K562 (cell line): ENCODE results near the gene SPHK2. TPM values are rescaled to one million over a fixed set of nuclear protein-coding genes. Genes with fewer than 3 reads are reported as not detected.
A peak's percentile ranks its signal among the peaks of the same experiment; 100 is the strongest.

Experiments
- CCAR2 ChIP-seq: fragments of 200-400 bp; formaldehyde crosslinking; IDR thresholded peaks from 2 replicates; pipeline ENCODE4 v1.6.1; 2017; ENCODE audit warnings: mild to moderate bottlenecking, low read depth, low read length
- FOS ChIP-seq: IDR thresholded peaks from 3 replicates; pipeline ENCODE4 v1.6.1; 2011; ENCODE audit not compliant: insufficient read length; ENCODE audit errors: extremely low read depth
- GABPA ChIP-seq: fragments of 200-800 bp; sonication (Bioruptor generic); conservative IDR thresholded peaks from 2 replicates; pipeline ENCODE4 v1.6.1; 2016; ENCODE audit warnings: low read depth, missing genetic modification characterization, missing compliant biosample characterization
- GMEB1 ChIP-seq: fragments of 250-450 bp; sonication (Bioruptor Pico); IDR thresholded peaks from 2 replicates; pipeline ENCODE4 v1.4.0; 2020; ENCODE audit warnings: mild to moderate bottlenecking
- GTF2B ChIP-seq: IDR thresholded peaks from 2 replicates; pipeline ENCODE4 v1.6.1; 2011; ENCODE audit not compliant: insufficient read length; ENCODE audit errors: extremely low read depth
- MGA ChIP-seq: fragments of 450-650 bp; IDR thresholded peaks from 2 replicates; pipeline ENCODE4 v1.6.1; 2016; ENCODE audit warnings: mild to moderate bottlenecking, moderate library complexity
- MTA2 ChIP-seq: fragments of 450-650 bp; IDR thresholded peaks from 2 replicates; pipeline ENCODE4 v1.6.1; 2016; ENCODE audit warnings: low read depth
- OTX1 ChIP-seq: fragments of 450-650 bp; formaldehyde crosslinking; IDR thresholded peaks from 2 replicates; pipeline ENCODE4 v1.4.0; 2022; ENCODE audit warnings: mild to moderate bottlenecking
- PTRF ChIP-seq: fragments of 450-650 bp; IDR thresholded peaks from 2 replicates; pipeline ENCODE4 v1.6.1; 2016; ENCODE audit warnings: mild to moderate bottlenecking, missing genetic modification characterization, missing compliant biosample characterization
- polyA plus RNA-seq, 8 experiments: library from polyadenylated mRNA; depleted of rRNA in 4 of 8; stranded (reverse) in 5 of 8; unstranded in 3 of 8; fragments of >200 nt; fragmentation: Nextera tagmentation in 2 of 8; fragmentation: Illumina TruSeq in 1 of 8; extraction: Ambion mirVana in 2 of 8; extraction: Trizol in 1 of 8; gene quantifications; 2 replicates each; pipeline versions ENCODE4 v1.2.1 to v1.2.3, GENCODE V29; 2011 to 2014; ENCODE audit warnings: inconsistent platforms in 1 of 8, missing spikeins in 1 of 8
- total RNA-seq, 7 experiments: library from RNA; depleted of rRNA in 6 of 7; stranded (reverse); fragments of >200 nt in 6 of 7; fragmentation: Illumina TruSeq in 2 of 7; extraction: Trizol in 2 of 7; gene quantifications; 2 replicates each; pipeline versions ENCODE4 v1.2.1 to v1.2.3, GENCODE V29; 2011 to 2021; ENCODE audit warnings: low replicate concordance in 1 of 7

The SPHK2 gene
- total and polyA plus RNA-seq, 9 of the 15 experiments (the other 6 are each of a cell fraction or from before 2014, with no cell fraction given): 0.10 to 15.2 (median 2.9) TPM

- peak; percentile 31; the same call in 1 of the 2 replicates for TF ChIP-seq MTA2
- TF ChIP-seq GMEB1: no peak
- no peak for TF ChIP-seq CCAR2
- TF ChIP-seq GABPA: no peak
- TF ChIP-seq GTF2B: no peak
- TF ChIP-seq OTX1 (CRISPR knock-in tag): no peak
- TF ChIP-seq PTRF: peak; percentile 58; the same call in 1 of the 2 replicates
- no peak; the same call in 1 of the 2 replicates for TF ChIP-seq MGA
- TF ChIP-seq FOS: no peak
These were observed 14.1 kb downstream of the SPHK2 start (continued) for GRCh38 chr19:48633148-48634035.
